ENCODE data around the gene NKIRAS2. TPM values are rescaled to one million over a fixed set of nuclear protein-coding genes. Genes with fewer than 3 reads are reported as not detected.

NKIRAS2 gene
- total and polyA plus RNA-seq, 4 donors = 16.4 to 20.7 (median 17.4) TPM

GRCh38 chr17:42001729-42002128 is 18.2 kb upstream of the NKIRAS2 start:
- Histone ChIP-seq H3K27me3 (ENCODE audit: control insufficient read depth in 4 of 4, insufficient read depth in 4 of 4, low read length in 3 of 4) (no peaks in the 10 kb centered on the region), H3K9ac (ENCODE audit: low read depth in 1 of 2, low read length in 2 of 2) (no peak overlapping the region), H3K27ac (ENCODE audit: low read depth in 1 of 2, low read length in 2 of 2) (no peak overlapping the region), H3K9me3 (ENCODE audit: control insufficient read depth in 4 of 4, low read length in 3 of 4) (no peaks in the 10 kb centered on the region), H3K4me3 (ENCODE audit: low read depth in 1 of 3, low read length in 3 of 3) (no peak overlapping the region), H3K36me3 (ENCODE audit: control insufficient read depth in 4 of 4, insufficient read depth in 3 of 4, low read depth in 1 of 4, low read length in 3 of 4) (peaks cover 7 to 27% (median 17%) of the 10 kb centered on the region in 4 donors), H3K4me1 (ENCODE audit: control insufficient read depth in 4 of 4, insufficient read depth in 4 of 4, low read length in 3 of 4) (peaks cover 5 to 12% (median 7%) of the 10 kb centered on the region in 4 donors)
- DNase-seq (ENCODE audit: low spot score) = no peak
- no peak for TF ChIP-seq GABPA (IDR thresholded peaks at IDR 0.05 in 1 of 2, conservative IDR thresholded peaks at IDR 0.05 in 1 of 2)
- no peak for TF ChIP-seq RXRA (IDR thresholded peaks at IDR 0.05)
- no peak for TF ChIP-seq ATF3 (IDR thresholded peaks at IDR 0.05)
- no peak for TF ChIP-seq HNF4A (conservative IDR thresholded peaks at IDR 0.05)
- TF ChIP-seq YY1 (IDR thresholded peaks at IDR 0.05) = no peak
- TF ChIP-seq, protein P1, sequence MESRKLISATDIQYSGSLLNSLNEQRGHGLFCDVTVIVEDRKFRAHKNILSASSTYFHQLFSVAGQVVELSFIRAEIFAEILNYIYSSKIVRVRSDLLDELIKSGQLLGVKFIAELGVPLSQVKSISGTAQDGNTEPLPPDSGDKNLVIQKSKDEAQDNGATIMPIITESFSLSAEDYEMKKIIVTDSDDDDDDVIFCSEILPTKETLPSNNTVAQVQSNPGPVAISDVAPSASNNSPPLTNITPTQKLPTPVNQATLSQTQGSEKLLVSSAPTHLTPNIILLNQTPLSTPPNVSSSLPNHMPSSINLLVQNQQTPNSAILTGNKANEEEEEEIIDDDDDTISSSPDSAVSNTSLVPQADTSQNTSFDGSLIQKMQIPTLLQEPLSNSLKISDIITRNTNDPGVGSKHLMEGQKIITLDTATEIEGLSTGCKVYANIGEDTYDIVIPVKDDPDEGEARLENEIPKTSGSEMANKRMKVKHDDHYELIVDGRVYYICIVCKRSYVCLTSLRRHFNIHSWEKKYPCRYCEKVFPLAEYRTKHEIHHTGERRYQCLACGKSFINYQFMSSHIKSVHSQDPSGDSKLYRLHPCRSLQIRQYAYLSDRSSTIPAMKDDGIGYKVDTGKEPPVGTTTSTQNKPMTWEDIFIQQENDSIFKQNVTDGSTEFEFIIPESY (IDR thresholded peaks at IDR 0.05) = no peak
- no peak for TF ChIP-seq FOXA1 (IDR thresholded peaks at IDR 0.05)
- TF ChIP-seq NR2F2 (IDR thresholded peaks at IDR 0.05) = no peak
- TF ChIP-seq HNF4G (IDR thresholded peaks at IDR 0.05) = no peak
- TF ChIP-seq, protein P2, sequence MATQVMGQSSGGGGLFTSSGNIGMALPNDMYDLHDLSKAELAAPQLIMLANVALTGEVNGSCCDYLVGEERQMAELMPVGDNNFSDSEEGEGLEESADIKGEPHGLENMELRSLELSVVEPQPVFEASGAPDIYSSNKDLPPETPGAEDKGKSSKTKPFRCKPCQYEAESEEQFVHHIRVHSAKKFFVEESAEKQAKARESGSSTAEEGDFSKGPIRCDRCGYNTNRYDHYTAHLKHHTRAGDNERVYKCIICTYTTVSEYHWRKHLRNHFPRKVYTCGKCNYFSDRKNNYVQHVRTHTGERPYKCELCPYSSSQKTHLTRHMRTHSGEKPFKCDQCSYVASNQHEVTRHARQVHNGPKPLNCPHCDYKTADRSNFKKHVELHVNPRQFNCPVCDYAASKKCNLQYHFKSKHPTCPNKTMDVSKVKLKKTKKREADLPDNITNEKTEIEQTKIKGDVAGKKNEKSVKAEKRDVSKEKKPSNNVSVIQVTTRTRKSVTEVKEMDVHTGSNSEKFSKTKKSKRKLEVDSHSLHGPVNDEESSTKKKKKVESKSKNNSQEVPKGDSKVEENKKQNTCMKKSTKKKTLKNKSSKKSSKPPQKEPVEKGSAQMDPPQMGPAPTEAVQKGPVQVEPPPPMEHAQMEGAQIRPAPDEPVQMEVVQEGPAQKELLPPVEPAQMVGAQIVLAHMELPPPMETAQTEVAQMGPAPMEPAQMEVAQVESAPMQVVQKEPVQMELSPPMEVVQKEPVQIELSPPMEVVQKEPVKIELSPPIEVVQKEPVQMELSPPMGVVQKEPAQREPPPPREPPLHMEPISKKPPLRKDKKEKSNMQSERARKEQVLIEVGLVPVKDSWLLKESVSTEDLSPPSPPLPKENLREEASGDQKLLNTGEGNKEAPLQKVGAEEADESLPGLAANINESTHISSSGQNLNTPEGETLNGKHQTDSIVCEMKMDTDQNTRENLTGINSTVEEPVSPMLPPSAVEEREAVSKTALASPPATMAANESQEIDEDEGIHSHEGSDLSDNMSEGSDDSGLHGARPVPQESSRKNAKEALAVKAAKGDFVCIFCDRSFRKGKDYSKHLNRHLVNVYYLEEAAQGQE (IDR thresholded peaks at IDR 0.05) = no peak
- no peak for TF ChIP-seq EGR1 (IDR thresholded peaks at IDR 0.05; ENCODE audit: low read depth in 2 of 2)
- no peak for TF ChIP-seq JUND (IDR thresholded peaks at IDR 0.05)
- TF ChIP-seq TAF1 (conservative IDR thresholded peaks at IDR 0.05) = no peak
- no peak for TF ChIP-seq CTCF (IDR thresholded peaks at IDR 0.05; ENCODE audit: low read depth, low read length, missing input control)
- TF ChIP-seq SP1 (IDR thresholded peaks at IDR 0.05) = no peak
- no peak for TF ChIP-seq FOXA2 (IDR thresholded peaks at IDR 0.05)
- TF ChIP-seq MAX (IDR thresholded peaks at IDR 0.05) = no peak
- TF ChIP-seq RAD21 (IDR thresholded peaks at IDR 0.05) = no peak
- WGBS = 97% methylated on average over 2 of the region's 2 CpGs
